ENCODE results near the gene GID8. TPM values are rescaled to one million over a fixed set of nuclear protein-coding genes. Genes with fewer than 3 reads are reported as not detected.

Gene GID8
- polyA plus RNA-seq, 1 of the 3 experiments (the other 2 are of a cell fraction) = 18.1 TPM

DNA sequence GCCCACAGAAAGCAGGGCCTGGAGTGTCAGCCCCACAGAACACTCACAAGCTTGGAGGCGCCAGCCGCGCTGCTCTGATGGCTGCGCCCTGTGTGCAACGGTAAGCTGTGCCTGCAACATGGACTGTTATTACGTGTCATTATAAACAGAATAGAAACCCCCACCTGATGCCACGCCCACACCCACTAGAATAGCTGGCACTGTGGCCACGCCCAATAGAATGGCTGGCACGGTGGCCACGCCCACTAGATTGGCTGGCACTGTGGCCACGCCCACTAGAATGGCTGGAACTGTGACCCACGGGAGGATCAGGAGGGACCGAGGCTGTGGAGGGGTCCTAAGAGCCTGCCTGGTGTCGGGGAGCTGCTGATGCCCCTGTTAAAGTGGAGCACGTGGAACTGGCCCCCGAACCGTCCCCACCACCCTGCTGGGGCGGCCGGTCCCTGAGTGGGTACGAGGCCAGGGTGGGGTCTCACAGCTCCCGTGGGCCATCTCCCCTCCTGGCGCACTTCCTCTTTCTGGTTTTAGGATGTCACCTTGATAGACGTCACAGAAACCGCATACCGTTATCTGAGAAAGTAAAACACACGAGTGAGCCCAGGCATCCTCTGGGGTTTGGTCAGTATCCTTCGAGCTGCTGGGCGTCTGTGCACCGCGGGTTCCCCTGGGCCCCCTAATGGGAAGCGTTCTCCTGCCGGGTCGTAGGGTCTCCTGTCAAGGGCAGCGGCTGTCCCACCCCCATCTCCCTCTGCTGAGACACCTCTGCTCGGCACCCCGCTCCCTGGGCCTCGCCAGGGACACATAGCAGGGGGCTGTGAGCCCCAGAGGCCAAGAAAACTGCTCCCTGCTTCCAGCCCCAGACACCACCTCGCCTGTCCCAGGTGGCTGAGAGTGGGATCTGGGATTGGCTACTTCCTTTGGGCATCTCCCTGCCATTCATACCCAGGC is 39.9 kb downstream of the GID8 start:
- ChIA-PET CTCF (interaction anchor here (1.0 to 2.1 kb wide), 3 partner anchors 13 to 103 kb away, joined by 3 to 5 read pairs (median 4); no protein-coding TSS in a partner anchor), POLR2A (no interaction called here)
- H3K27ac ChIP-seq (ENCODE audit: low read depth in 2 of 2, low read length in 1 of 2) = no peak overlapping the region
- H3K9me3 ChIP-seq = no peaks in the 10 kb centered on the region
- H4K20me1 ChIP-seq (ENCODE audit: insufficient read depth) = no peaks in the 10 kb centered on the region
- H3K4me1 ChIP-seq (ENCODE audit: control insufficient read depth in 1 of 2, insufficient read depth in 2 of 2, low read depth in 1 of 2, low read length in 1 of 2) = peaks cover 0 to 6% of the 10 kb centered on the region in 2 experiments; a peak in 1 of 4 replicates
- no peak overlapping the region for H3K9ac ChIP-seq
- H2AFZ ChIP-seq (ENCODE audit: low read depth) = no peak overlapping the region
- no peaks in the 10 kb centered on the region for H3K9me2 ChIP-seq
- peak; percentile 61 for DNase-seq
- H3K79me2 ChIP-seq (ENCODE audit: insufficient read depth) = no peaks in the 10 kb centered on the region
- no peak for TF ChIP-seq SMC3 (IDR thresholded peaks at IDR 0.05; ENCODE audit: low read depth, low read length)
- TF ChIP-seq, protein P1, sequence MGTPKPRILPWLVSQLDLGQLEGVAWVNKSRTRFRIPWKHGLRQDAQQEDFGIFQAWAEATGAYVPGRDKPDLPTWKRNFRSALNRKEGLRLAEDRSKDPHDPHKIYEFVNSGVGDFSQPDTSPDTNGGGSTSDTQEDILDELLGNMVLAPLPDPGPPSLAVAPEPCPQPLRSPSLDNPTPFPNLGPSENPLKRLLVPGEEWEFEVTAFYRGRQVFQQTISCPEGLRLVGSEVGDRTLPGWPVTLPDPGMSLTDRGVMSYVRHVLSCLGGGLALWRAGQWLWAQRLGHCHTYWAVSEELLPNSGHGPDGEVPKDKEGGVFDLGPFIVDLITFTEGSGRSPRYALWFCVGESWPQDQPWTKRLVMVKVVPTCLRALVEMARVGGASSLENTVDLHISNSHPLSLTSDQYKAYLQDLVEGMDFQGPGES (IDR thresholded peaks at IDR 0.05; ENCODE audit: low read depth, low read length) = no peak
- TF ChIP-seq, protein P2, sequence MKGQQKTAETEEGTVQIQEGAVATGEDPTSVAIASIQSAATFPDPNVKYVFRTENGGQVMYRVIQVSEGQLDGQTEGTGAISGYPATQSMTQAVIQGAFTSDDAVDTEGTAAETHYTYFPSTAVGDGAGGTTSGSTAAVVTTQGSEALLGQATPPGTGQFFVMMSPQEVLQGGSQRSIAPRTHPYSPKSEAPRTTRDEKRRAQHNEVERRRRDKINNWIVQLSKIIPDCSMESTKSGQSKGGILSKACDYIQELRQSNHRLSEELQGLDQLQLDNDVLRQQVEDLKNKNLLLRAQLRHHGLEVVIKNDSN (IDR thresholded peaks at IDR 0.05; ENCODE audit: borderline replicate concordance, low read depth) = no peak
- no peak for TF ChIP-seq RFX5 (IDR thresholded peaks at IDR 0.05; ENCODE audit: low read length)
- TF ChIP-seq RCOR1 (IDR thresholded peaks at IDR 0.05; ENCODE audit: low read length) = no peak
- TF ChIP-seq NFIC (IDR thresholded peaks at IDR 0.05; ENCODE audit: borderline replicate concordance) = no peak
- no peak for TF ChIP-seq FOSL2 (IDR thresholded peaks at IDR 0.05; ENCODE audit: borderline replicate concordance, low read depth)
- no peak for TF ChIP-seq RXRA (IDR thresholded peaks at IDR 0.05; ENCODE audit: borderline replicate concordance, low read depth)
- H3F3A ChIP-seq (replicated peaks; ENCODE audit: insufficient read depth) = no peaks in the 10 kb centered on the region
- H3K4me3 ChIP-seq (ENCODE audit: low read depth in 2 of 2, low read length in 1 of 2) = no peak overlapping the region
- 67% methylated on average over 23 of the region's 38 CpGs for WGBS (ENCODE audit: low lambda C conversion rate)
- H3K4me2 ChIP-seq = no peak overlapping the region
- H3K27me3 ChIP-seq (ENCODE audit: insufficient read depth) = peaks cover 77% of the 10 kb centered on the region
- no peaks in the 10 kb centered on the region for H3K36me3 ChIP-seq (replicated peaks in 1 of 2; ENCODE audit: control insufficient read depth in 1 of 2, insufficient read depth in 2 of 2, low read length in 1 of 2)

DNA sequence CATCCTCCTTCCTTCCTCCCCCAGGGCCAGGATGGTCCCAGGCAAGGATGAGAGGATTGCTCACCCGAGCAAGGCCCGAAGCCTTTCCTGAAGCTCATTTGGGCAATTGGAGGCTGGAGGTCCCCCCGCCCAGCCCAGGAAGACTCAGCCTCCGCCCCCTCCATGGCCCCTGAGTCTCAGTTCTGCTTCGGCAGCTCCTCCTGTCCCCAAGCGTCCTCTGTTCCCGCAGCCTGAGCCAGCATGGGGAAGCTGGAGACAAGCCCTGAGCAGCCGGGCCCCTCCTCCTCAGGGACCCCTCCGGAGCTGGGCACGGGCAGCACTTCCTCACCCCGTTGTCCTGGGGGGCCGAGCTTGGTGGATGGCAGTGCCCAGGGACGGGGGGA is 40.6 kb downstream of the GID8 start:
- TF ChIP-seq, protein P2 (IDR thresholded peaks at IDR 0.05; ENCODE audit: borderline replicate concordance, low read depth) = no peak
- TF ChIP-seq TCF12 (IDR thresholded peaks at IDR 0.05) = no peak
- TF ChIP-seq, protein P1 (IDR thresholded peaks at IDR 0.05; ENCODE audit: low read depth, low read length) = no peak
- TF ChIP-seq MXI1 (IDR thresholded peaks at IDR 0.05; ENCODE audit: low read depth, low read length) = no peak
- TF ChIP-seq EZH2phosphoT487 (IDR thresholded peaks at IDR 0.05; ENCODE audit: borderline replicate concordance, low read depth) = no peak
- no peak for TF ChIP-seq RAD21 (IDR thresholded peaks at IDR 0.05; ENCODE audit: low read length)
- TF ChIP-seq RFX5 (IDR thresholded peaks at IDR 0.05; ENCODE audit: low read length) = no peak
- TF ChIP-seq EP300 (IDR thresholded peaks at IDR 0.05; ENCODE audit: borderline replicate concordance in 1 of 2, low read depth in 1 of 2, low read length in 1 of 2) = no peak
- no peak for TF ChIP-seq NRF1 (IDR thresholded peaks at IDR 0.05; ENCODE audit: low read depth, low read length)
- no peak for TF ChIP-seq SIN3A (IDR thresholded peaks at IDR 0.05; ENCODE audit: borderline replicate concordance, low read depth, low read length)
- TF ChIP-seq, protein P3, sequence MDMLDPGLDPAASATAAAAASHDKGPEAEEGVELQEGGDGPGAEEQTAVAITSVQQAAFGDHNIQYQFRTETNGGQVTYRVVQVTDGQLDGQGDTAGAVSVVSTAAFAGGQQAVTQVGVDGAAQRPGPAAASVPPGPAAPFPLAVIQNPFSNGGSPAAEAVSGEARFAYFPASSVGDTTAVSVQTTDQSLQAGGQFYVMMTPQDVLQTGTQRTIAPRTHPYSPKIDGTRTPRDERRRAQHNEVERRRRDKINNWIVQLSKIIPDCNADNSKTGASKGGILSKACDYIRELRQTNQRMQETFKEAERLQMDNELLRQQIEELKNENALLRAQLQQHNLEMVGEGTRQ (IDR thresholded peaks at IDR 0.05; ENCODE audit: borderline replicate concordance, low read depth, low read length) = no peak
- TF ChIP-seq GATA2 (CRISPR knock-in tag; IDR thresholded peaks at IDR 0.05) = no peak
- TF ChIP-seq YY1 (IDR thresholded peaks at IDR 0.05; ENCODE audit: low read depth) = no peak
- no peak for TF ChIP-seq NFIC (IDR thresholded peaks at IDR 0.05; ENCODE audit: borderline replicate concordance)
- TF ChIP-seq GABPA (IDR thresholded peaks at IDR 0.05; ENCODE audit: low read depth) = no peak
- TF ChIP-seq SMC3 (IDR thresholded peaks at IDR 0.05; ENCODE audit: low read depth, low read length) = no peak
- no peak for TF ChIP-seq CHD2 (IDR thresholded peaks at IDR 0.05; ENCODE audit: low read length, partially characterized antibody)
- TF ChIP-seq MEF2A (IDR thresholded peaks at IDR 0.05; ENCODE audit: borderline replicate concordance, low read depth) = no peak
- TF ChIP-seq FOSL2 (IDR thresholded peaks at IDR 0.05; ENCODE audit: borderline replicate concordance, low read depth) = no peak
- peaks cover 70% of the 10 kb centered on the region for H3K27me3 ChIP-seq (ENCODE audit: insufficient read depth)
- no peak overlapping the region for H3K4me3 ChIP-seq (ENCODE audit: low read depth in 2 of 2, low read length in 1 of 2)
- POLR2A ChIA-PET = no interaction called here
- WGBS (ENCODE audit: low lambda C conversion rate) = 39% methylated on average over 6 of the region's 13 CpGs
- H3K27ac ChIP-seq (ENCODE audit: low read depth in 2 of 2, low read length in 1 of 2) = no peak overlapping the region
- no peak overlapping the region for H2AFZ ChIP-seq (ENCODE audit: low read depth)
- H3K4me1 ChIP-seq (ENCODE audit: control insufficient read depth in 1 of 2, insufficient read depth in 2 of 2, low read depth in 1 of 2, low read length in 1 of 2) = peaks cover 0 to 6% of the 10 kb centered on the region in 2 experiments; a peak in 1 of 4 replicates
- H3K9me3 ChIP-seq = no peaks in the 10 kb centered on the region
- H4K20me1 ChIP-seq (ENCODE audit: insufficient read depth) = no peaks in the 10 kb centered on the region
- H3K4me2 ChIP-seq = no peak overlapping the region
- CTCF ChIA-PET = interaction anchor here (1.0 to 2.1 kb wide), 3 partner anchors 8 to 77 kb away, joined by 3 to 5 read pairs (median 3); no protein-coding TSS in a partner anchor
- DNase-seq = no peak
- H3K79me2 ChIP-seq (ENCODE audit: insufficient read depth) = no peaks in the 10 kb centered on the region
- H3K36me3 ChIP-seq (replicated peaks in 1 of 2; ENCODE audit: control insufficient read depth in 1 of 2, insufficient read depth in 2 of 2, low read length in 1 of 2) = no peaks in the 10 kb centered on the region
- no peak overlapping the region for H3K9ac ChIP-seq
- no peaks in the 10 kb centered on the region for H3F3A ChIP-seq (replicated peaks; ENCODE audit: insufficient read depth)
- no peaks in the 10 kb centered on the region for H3K9me2 ChIP-seq

Measured in SK-N-SH (cell line).